Stimulated activated CD4-positive, alpha-beta T cell treated with anti-CD3 and anti-CD28 coated beads, Interleukin-12 subunit alpha, Interleukin-12 subunit beta, amount 100 ng/mL, for 24 hours (primary cell): ENCODE measurements around the gene OR51Q1.

Experiments
- DNase-seq, 2 experiments: peaks; one replicate each; pipeline ENCODE4 v3.0.0-alpha.2; 2020; ENCODE audit warnings: low read depth in 2 of 2

OR51Q1 gene, protein sequence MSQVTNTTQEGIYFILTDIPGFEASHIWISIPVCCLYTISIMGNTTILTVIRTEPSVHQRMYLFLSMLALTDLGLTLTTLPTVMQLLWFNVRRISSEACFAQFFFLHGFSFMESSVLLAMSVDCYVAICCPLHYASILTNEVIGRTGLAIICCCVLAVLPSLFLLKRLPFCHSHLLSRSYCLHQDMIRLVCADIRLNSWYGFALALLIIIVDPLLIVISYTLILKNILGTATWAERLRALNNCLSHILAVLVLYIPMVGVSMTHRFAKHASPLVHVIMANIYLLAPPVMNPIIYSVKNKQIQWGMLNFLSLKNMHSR

GRCh38 chr11:5421811-5422210, at the start of gene OR51Q1:
TSS of gene OR51Q1 (plus strand) at chr11:5422111. CDS start at chr11:5422201, 90 bp downstream.
- DNase-seq, result no peak

- DNase-seq, result peak in 1 of 2 experiments; percentile 17
Observed at GRCh38 chr11:5380740-5381342, 41.1 kb upstream of the OR51Q1 start.

DNA sequence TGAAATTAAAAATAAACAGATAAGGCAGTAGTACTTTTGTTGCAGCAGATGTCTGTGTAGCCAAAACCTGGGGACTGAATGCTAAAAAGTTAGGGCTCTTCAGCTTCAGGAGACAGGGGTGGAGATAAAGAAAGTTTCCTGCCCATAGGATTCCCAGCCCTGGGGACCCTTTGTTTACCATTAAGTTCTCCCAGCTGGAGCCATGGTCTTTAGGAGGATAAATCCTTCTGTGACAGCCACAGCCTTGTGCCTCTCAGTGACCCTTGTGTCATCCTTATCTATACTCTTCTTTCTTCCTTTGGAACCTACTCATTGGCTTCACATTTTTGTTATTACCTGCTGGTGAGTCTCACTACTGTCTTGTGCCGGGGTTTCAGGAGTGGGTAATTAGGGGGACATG, 38.3 kb upstream of the OR51Q1 start, which contains the start of gene OR51M1:
Gene OR51M1, plus strand, starts transcription at position 237 of the 400 bp plus-strand sequence. CDS start 5,587 bp downstream, outside the sequence.
- no peak for DNase-seq

DNA sequence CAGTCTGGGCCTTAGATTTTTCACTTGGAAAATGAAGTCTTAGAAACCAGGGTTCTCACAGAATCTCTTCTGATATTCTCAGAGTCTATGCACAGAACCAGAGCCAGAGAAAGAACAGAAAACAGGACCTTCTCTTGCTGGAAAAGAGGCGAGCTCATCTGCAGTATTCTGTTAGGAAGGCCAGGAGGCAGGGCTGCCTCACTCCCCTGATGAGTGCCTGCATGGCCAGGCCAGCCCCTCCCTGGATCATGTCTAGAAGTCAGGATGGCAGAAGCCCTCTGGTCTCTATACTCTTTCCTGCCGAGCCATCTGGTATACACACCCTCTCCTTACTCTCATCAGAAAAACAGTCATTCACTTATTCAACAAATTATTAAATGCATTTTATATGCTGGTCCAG, 37.6 kb upstream of the OR51Q1 start:
- DNase-seq, result no peak

DNA sequence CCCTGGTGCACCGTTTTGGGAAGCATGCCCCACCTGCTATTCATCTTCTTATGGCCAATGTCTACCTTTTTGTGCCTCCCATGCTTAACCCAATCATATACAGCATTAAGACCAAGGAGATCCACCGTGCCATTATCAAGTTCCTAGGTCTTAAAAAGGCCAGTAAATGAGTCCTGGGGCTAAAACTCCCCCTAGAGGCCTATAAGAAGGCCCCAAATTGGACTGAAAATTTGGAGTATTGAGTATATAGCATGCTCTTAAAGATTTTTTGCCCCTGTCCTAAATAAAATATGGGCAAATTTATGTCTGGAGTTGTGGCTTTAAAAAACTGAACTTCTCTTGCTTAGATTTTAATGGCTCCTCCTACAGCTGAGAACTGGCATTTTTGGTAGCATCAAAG, 31.7 kb upstream of the OR51Q1 start:
- DNase-seq, result no peak

- no peak for DNase-seq
Observed at GRCh38 chr11:5394091-5394490, 27.8 kb upstream of the OR51Q1 start.

GRCh38 chr11:5398936-5399335, 23.0 kb upstream of the OR51Q1 start:
- DNase-seq, result no peak

DNA sequence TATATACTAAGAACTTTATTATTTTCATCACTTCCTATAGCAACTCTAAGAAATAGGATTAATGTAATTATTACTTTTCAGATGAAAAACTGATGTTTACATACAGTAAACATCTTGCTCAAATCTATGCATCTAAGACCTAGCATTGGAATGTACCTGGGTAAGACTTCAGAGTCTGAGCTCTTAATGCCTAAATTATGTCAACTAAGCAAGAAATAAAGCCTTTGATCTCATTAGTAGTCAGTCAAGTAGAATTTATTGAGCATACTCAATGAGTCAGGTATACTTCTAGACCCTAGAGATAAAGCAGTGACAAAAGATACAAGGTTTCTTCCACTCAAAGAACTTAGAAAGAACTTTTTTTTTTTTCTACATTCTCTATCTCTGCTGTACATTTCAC, 16.7 kb upstream of the OR51Q1 start:
- DNase-seq, result no peak

DNA sequence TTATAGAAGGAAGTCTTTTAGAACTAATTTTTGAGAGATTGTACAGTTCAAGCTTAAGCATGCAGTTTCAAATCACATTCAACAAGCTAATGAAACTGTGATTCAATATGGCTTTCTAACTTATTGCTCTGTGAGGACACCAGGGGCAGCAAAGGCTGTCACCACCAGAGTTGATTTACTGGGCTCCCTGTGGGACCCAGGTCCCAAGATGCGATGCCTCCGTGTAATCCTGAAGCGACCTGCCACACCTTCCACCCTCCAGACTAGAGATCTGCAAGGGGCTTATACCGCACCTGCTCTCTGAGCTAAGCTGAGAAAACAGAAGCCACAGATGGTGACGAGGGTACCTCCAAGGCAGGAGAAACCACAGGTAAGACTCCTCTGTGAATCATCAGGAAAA, 918 bp upstream of the OR51Q1 start:
- DNase-seq, result no peak

GRCh38 chr11:5423131-5423530, 1.2 kb downstream of the OR51Q1 start:
- DNase-seq, result no peak

GRCh38 chr11:5441414-5441813, 19.5 kb downstream of the OR51Q1 start, which contains the start of gene OR51I1:
TSS of gene OR51I1 (minus strand) at chr11:5441514. CDS start at chr11:5441514, 0 bp downstream.
- no peak for DNase-seq

DNA sequence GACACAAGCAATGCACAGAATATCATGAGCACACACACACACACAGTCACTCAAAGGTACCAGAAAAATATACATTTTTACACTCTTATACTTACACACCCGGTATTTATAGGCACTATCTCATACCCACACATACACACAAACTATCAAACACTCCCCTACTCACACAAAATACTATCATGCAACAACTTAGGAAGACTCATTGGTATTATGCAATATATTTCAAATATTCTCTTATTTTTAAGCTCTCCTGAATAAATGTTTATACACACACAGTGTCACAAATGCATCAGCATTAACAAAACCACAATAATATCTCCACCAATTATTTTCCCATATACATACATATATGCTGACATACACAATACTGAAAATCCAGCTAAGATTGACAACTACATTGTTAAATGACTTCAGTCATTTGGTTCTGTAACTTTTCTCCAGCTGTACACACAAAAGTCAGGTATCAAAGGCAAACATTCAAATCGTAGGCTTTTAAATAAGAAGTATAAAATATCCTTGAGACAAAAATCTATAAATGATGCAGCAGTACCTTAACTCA, 22.0 kb downstream of the OR51Q1 start:
- DNase-seq, result no peak

- no peak for DNase-seq
Observed at GRCh38 chr11:5449023-5449422, 27.1 kb downstream of the OR51Q1 start, which contains the start of gene OR51I2. TSS of gene OR51I2 (plus strand) at chr11:5449323. CDS start at chr11:5453489, 4,166 bp downstream.

DNA sequence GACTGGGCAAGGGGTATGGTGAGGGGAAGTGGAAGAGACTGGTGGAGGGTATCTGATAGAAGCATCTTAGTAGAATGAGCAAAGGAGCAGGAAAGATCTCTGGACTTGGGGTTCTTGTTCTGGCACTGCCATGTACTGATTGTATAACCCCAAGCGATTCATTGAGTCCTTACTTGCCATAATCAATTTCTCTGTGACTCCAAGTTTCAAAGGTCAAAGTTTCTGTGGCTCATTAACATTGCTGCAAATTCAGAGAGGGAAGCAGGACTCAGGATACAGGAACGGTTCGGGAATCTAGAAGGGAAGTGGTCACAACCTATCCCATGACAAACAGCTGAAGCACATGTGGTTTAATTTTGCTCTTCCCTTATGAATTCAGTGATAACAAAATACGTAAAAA, 27.5 kb downstream of the OR51Q1 start:
- no peak for DNase-seq

- no peak for DNase-seq
Observed at GRCh38 chr11:5460983-5461621, 39.2 kb downstream of the OR51Q1 start.

- no peak for DNase-seq
Observed at GRCh38 chr11:5467527-5467926, 45.6 kb downstream of the OR51Q1 start.
